NCI-H82 treated with DMSO at 0.1 percent for 48 hours (cell line): ENCODE data around the gene FCRL6.

Experiments used
- DNase-seq: peaks from one replicate; lab custom pipeline; 2025; ENCODE audit not compliant: unreplicated experiment; lab: John Stamatoyannopoulos, UW

The FCRL6 gene

GRCh38 chr1:159861218-159861617 is 59.1 kb downstream of the FCRL6 start:
- DNase-seq, result no peak

GRCh38 chr1:159862031-159862430 is 59.9 kb downstream of the FCRL6 start:
- DNase-seq, result no peak

DNA sequence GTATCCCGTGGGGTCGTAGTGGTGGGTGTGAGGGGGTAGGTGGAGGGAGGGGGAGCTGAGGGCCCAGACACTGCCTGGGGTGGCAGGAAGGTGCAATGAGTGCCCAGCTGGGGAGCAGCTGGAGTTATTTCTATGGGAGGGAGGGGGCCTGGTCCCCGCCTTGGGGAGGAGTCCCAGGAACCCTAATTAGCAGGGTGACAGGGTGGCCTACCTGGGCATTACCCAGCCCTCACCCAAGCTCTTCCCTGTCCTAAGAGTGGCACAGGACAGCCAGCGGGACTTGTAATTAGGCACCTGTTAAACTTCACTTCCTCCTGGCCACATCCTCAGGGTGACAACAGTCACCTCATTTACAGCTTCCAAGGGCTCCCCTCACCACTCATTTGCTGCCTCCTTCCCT is 60.4 kb downstream of the FCRL6 start, which contains the start of gene VSIG8:
Gene VSIG8 (minus strand): TSS at position 101 of the 400 bp plus-strand sequence. CDS start 136 bp downstream, outside the sequence.
- no peak for DNase-seq

- DNase-seq, result no peak
Measured at GRCh38 chr1:159864262-159864661, 62.1 kb downstream of the FCRL6 start.
